Inferior parietal cortex (tissue), 1 donor: ENCODE data around the gene DAAM1.

Experiments used
- DNase-seq: peaks from one replicate; pipeline ENCODE4 v3.0.0-alpha.2; 2016; ENCODE audit errors: extremely low spot score

DAAM1 gene

GRCh38 chr14:59341858-59342477 lies 153.5 kb downstream of the DAAM1 start:
- no peak for DNase-seq

- DNase-seq, result no peak
Observed at GRCh38 chr14:59342516-59343484, 154.3 kb downstream of the DAAM1 start.

GRCh38 chr14:59343585-59343984 lies 155.1 kb downstream of the DAAM1 start:
- DNase-seq, result no peak

GRCh38 chr14:59344016-59344415 lies 155.5 kb downstream of the DAAM1 start:
- no peak for DNase-seq

- DNase-seq, result no peak
Observed at GRCh38 chr14:59344691-59345455, 156.4 kb downstream of the DAAM1 start.

- DNase-seq, result no peak
Observed at GRCh38 chr14:59346329-59346728, 157.9 kb downstream of the DAAM1 start.

- DNase-seq, result no peak
Observed at GRCh38 chr14:59346796-59347510, 158.5 kb downstream of the DAAM1 start.

GRCh38 chr14:59347511-59347900 lies 159.0 kb downstream of the DAAM1 start:
- DNase-seq, result no peak

- DNase-seq, result no peak
Observed at GRCh38 chr14:59347915-59348314, 159.4 kb downstream of the DAAM1 start.

GRCh38 chr14:59349258-59349701 lies 160.8 kb downstream of the DAAM1 start:
- DNase-seq, result no peak

- DNase-seq, result no peak
Observed at GRCh38 chr14:59352961-59353360, 164.5 kb downstream of the DAAM1 start.

- DNase-seq, result peak; percentile 39
Observed at GRCh38 chr14:59354666-59355065, 166.2 kb downstream of the DAAM1 start.

GRCh38 chr14:59355091-59355490 lies 166.6 kb downstream of the DAAM1 start:
- DNase-seq, result no peak

GRCh38 chr14:59356312-59356711 lies 167.8 kb downstream of the DAAM1 start:
- no peak for DNase-seq

GRCh38 chr14:59356767-59357166 lies 168.3 kb downstream of the DAAM1 start:
- DNase-seq, result no peak

- no peak for DNase-seq
Observed at GRCh38 chr14:59358102-59358501, 169.6 kb downstream of the DAAM1 start.

GRCh38 chr14:59358784-59359183 lies 170.3 kb downstream of the DAAM1 start:
- DNase-seq, result no peak

GRCh38 chr14:59359431-59360124 lies 171.1 kb downstream of the DAAM1 start:
- peak; percentile 69 for DNase-seq

- DNase-seq, result no peak
Observed at GRCh38 chr14:59360233-59360632, 171.8 kb downstream of the DAAM1 start.

GRCh38 chr14:59360923-59361794 lies 172.7 kb downstream of the DAAM1 start:
- no peak for DNase-seq
